Activated CD8-positive, alpha-beta memory T cell treated with anti-CD3 and anti-CD28 coated beads for 48 hours (primary cell): ENCODE measurements around the gene DTX1.

Experiments used
- DNase-seq, 3 experiments: peaks; one replicate each; pipeline ENCODE4 v3.0.0-alpha.2; 2020; ENCODE audit warnings: low read depth in 2 of 3, low spot score in 2 of 3

The DTX1 gene

GRCh38 chr12:113070117-113070906, 13.8 kb downstream of the DTX1 start:
- DNase-seq: peak in 2 of 3 experiments; percentile 38 to 41

GRCh38 chr12:113071135-113072112, 14.9 kb downstream of the DTX1 start:
- no peak for DNase-seq

GRCh38 chr12:113072136-113072535, 15.6 kb downstream of the DTX1 start:
- no peak for DNase-seq

- DNase-seq: no peak
Observed at GRCh38 chr12:113073586-113073985, 17.1 kb downstream of the DTX1 start.

- DNase-seq: no peak
Observed at GRCh38 chr12:113075137-113075683, 18.7 kb downstream of the DTX1 start.

- no peak for DNase-seq
Observed at GRCh38 chr12:113077057-113077858, 20.7 kb downstream of the DTX1 start.

- no peak for DNase-seq
Observed at GRCh38 chr12:113077859-113078255, 21.3 kb downstream of the DTX1 start.

- no peak for DNase-seq
Observed at GRCh38 chr12:113081873-113082272, 25.3 kb downstream of the DTX1 start.

- no peak for DNase-seq
Observed at GRCh38 chr12:113082486-113083148, 26.1 kb downstream of the DTX1 start.

GRCh38 chr12:113083863-113084435, 27.4 kb downstream of the DTX1 start:
- no peak for DNase-seq

- DNase-seq: no peak
Observed at GRCh38 chr12:113086249-113087164, 30.0 kb downstream of the DTX1 start.

- no peak for DNase-seq
Observed at GRCh38 chr12:113087193-113087592, 30.7 kb downstream of the DTX1 start.

GRCh38 chr12:113088037-113088436, 31.5 kb downstream of the DTX1 start:
- DNase-seq: no peak

GRCh38 chr12:113088971-113089756, 32.6 kb downstream of the DTX1 start:
- peak in 2 of 3 experiments; percentile 34 to 51 for DNase-seq

- no peak for DNase-seq
Observed at GRCh38 chr12:113089839-113090238, 33.3 kb downstream of the DTX1 start.

- DNase-seq: no peak
Observed at GRCh38 chr12:113090740-113091139, 34.2 kb downstream of the DTX1 start.

- no peak for DNase-seq
Observed at GRCh38 chr12:113091506-113091905, 35.0 kb downstream of the DTX1 start.
